Measurements from ENCODE around the gene TEC.

TEC gene

GRCh38 chr4:48267574-48267973 lies 2.1 kb downstream of the TEC start:
- DNase-seq, result no peak

GRCh38 chr4:48266781-48267180 lies 2.9 kb downstream of the TEC start:
- no peak for DNase-seq

GRCh38 chr4:48262926-48263325 lies 6.7 kb downstream of the TEC start:
- no peak for DNase-seq

GRCh38 chr4:48262484-48262883 lies 7.2 kb downstream of the TEC start:
- DNase-seq, result no peak

- DNase-seq, result no peak
Observed at GRCh38 chr4:48261281-48261680, 8.4 kb downstream of the TEC start.

GRCh38 chr4:48259748-48260147 lies 9.9 kb downstream of the TEC start:
- DNase-seq, result no peak

GRCh38 chr4:48258845-48259397 lies 10.7 kb downstream of the TEC start:
- DNase-seq, result no peak

- no peak for DNase-seq
Observed at GRCh38 chr4:48255959-48256342, 13.7 kb downstream of the TEC start.

GRCh38 chr4:48255072-48255958 lies 14.3 kb downstream of the TEC start:
- no peak for DNase-seq

- no peak for DNase-seq
Observed at GRCh38 chr4:48254381-48255071, 15.1 kb downstream of the TEC start.

- DNase-seq, result no peak
Observed at GRCh38 chr4:48252313-48252712, 17.3 kb downstream of the TEC start.

- DNase-seq, result no peak
Observed at GRCh38 chr4:48250980-48251379, 18.7 kb downstream of the TEC start.

GRCh38 chr4:48250343-48250742 lies 19.3 kb downstream of the TEC start:
- DNase-seq, result no peak

- no peak for DNase-seq
Observed at GRCh38 chr4:48249378-48249777, 20.3 kb downstream of the TEC start.

- DNase-seq, result no peak
Observed at GRCh38 chr4:48248559-48248953, 21.1 kb downstream of the TEC start.

- no peak for DNase-seq
Observed at GRCh38 chr4:48247878-48248558, 21.6 kb downstream of the TEC start.

GRCh38 chr4:48247142-48247877 lies 22.3 kb downstream of the TEC start:
- DNase-seq, result no peak

GRCh38 chr4:48244665-48245064 lies 25.0 kb downstream of the TEC start:
- no peak for DNase-seq

GRCh38 chr4:48243887-48244286 lies 25.8 kb downstream of the TEC start:
- DNase-seq, result no peak

- no peak for DNase-seq
Observed at GRCh38 chr4:48243429-48243828, 26.2 kb downstream of the TEC start.

- no peak for DNase-seq
Observed at GRCh38 chr4:48242511-48243195, 27.0 kb downstream of the TEC start.

- DNase-seq, result no peak
Observed at GRCh38 chr4:48241731-48242130, 27.9 kb downstream of the TEC start.

Data from activated naive CD4-positive, alpha-beta T cell (primary cell).